A673 (cell line): Measurements from ENCODE around the gene INTS6.

ENCODE experiments used
- CTCF ChIP-seq: fragments of 300-800, 200-600 bp; sonication (generic); conservative IDR thresholded peaks from 2 replicates; pipeline ENCODE4 v1.5.1; 2017; ENCODE audit warnings: low read depth, mild to moderate bottlenecking, antibody characterized with exemption, low read length, moderate library complexity, mixed read lengths
- EZH2 ChIP-seq: fragments of 200-600 bp; sonication (generic); IDR thresholded peaks from 2 replicates; pipeline ENCODE4 v1.6.1; 2017; ENCODE audit warnings: borderline replicate concordance, low read depth, mild to moderate bottlenecking, mixed read lengths, antibody characterized with exemption, low read length; ENCODE audit not compliant: poor library complexity, severe bottlenecking

DNA sequence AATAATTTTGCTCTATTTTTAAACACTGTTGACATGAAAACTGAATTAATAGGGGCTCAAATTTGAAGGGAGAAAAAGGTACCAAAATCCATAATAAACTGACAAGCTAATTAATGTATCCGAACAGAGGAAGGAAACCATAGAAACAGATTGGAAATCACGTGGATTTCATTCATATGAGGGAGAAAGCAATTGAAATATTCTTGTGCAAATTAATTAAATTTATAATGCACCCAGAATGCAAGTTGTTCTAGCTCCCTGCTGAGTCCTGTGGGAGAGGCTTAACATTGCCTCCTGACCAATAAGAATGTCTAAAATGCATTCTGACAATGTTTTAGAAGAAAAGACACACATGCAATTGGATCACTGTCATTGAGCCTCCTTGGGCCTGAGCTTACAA is 131.0 kb downstream of the INTS6 start:
- TF ChIP-seq CTCF (no peak), EZH2 (no peak)
